Fibroblast of the conjunctiva (primary cell): ENCODE data around the gene NR4A1.

Experiments used
- DNase-seq: peaks from one replicate; pipeline ENCODE4 v3.0.0-alpha.2; 2010; ENCODE audit warnings: low read depth

The NR4A1 gene

GRCh38 chr12:52050758-52051541, at the start of gene NR4A1:
TSS of gene NR4A1 (plus strand) at chr12:52051442. CDS start at chr12:52054329, 2,887 bp downstream.
- DNase-seq = peak; percentile 77

- no peak for DNase-seq
These were observed 48.2 kb upstream of the NR4A1 start for GRCh38 chr12:52003016-52003550.

GRCh38 chr12:52003591-52003990, 47.7 kb upstream of the NR4A1 start:
- no peak for DNase-seq

GRCh38 chr12:52004042-52004648, 47.1 kb upstream of the NR4A1 start:
- peak; percentile 22 for DNase-seq

- DNase-seq = no peak
These were observed 45.9 kb upstream of the NR4A1 start for GRCh38 chr12:52005218-52005902.

- no peak for DNase-seq
These were observed 45.1 kb upstream of the NR4A1 start for GRCh38 chr12:52005903-52006703.

- no peak for DNase-seq
These were observed 44.5 kb upstream of the NR4A1 start, which contains the start of gene TAMALIN for GRCh38 chr12:52006726-52007157. TSS of gene TAMALIN (plus strand) at chr12:52006946. CDS start at chr12:52007020, 74 bp downstream.

- DNase-seq = no peak
These were observed 43.9 kb upstream of the NR4A1 start for GRCh38 chr12:52007158-52007921.

- DNase-seq = no peak
These were observed 43.2 kb upstream of the NR4A1 start for GRCh38 chr12:52007982-52008510.

- DNase-seq = no peak
These were observed 42.0 kb upstream of the NR4A1 start for GRCh38 chr12:52009081-52009751.

- peak; percentile 89 for DNase-seq
These were observed 41.1 kb upstream of the NR4A1 start for GRCh38 chr12:52010152-52010622.

GRCh38 chr12:52010692-52011601, 40.3 kb upstream of the NR4A1 start:
- DNase-seq = no peak

GRCh38 chr12:52011602-52012214, 39.5 kb upstream of the NR4A1 start:
- DNase-seq = no peak

GRCh38 chr12:52013626-52014310, 37.5 kb upstream of the NR4A1 start:
- DNase-seq = no peak

GRCh38 chr12:52014567-52015530, 36.4 kb upstream of the NR4A1 start:
- DNase-seq = no peak

- DNase-seq = no peak
These were observed 35.7 kb upstream of the NR4A1 start for GRCh38 chr12:52015532-52016041.
